Left ventricle myocardium inferior (tissue), 1 donor: Measurements from ENCODE around the gene POPDC2. TPM values are rescaled to one million over a fixed set of nuclear protein-coding genes. Genes with fewer than 3 reads are reported as not detected.
"Not testable (repeated sequence)": the region's sequence is repeated elsewhere in the genome, so short reads cannot be mapped to it uniquely, and the experiment has no call there.

Experiments used
- DNase-seq: peaks from one replicate; pipeline ENCODE4 v3.0.0-alpha.2; 2020
- H3K27ac ChIP-seq: fragments of 200-600 bp; replicated peaks from 2 replicates; pipeline ENCODE4 v1.8.0; 2021
- H3K27me3 ChIP-seq: fragments of 200-600 bp; 2 replicates; pipeline ENCODE4 v1.8.0; 2021; ENCODE audit warnings: low read depth
- H3K36me3 ChIP-seq: fragments of 200-600 bp; 2 replicates; pipeline ENCODE4 v1.8.0; 2021
- H3K4me1 ChIP-seq: fragments of 200-600 bp; 2 replicates; pipeline ENCODE4 v1.8.0; 2021
- H3K4me3 ChIP-seq: fragments of 200-600 bp; 2 replicates; pipeline ENCODE4 v1.8.0; 2021; ENCODE audit warnings: mild to moderate bottlenecking, moderate library complexity
- H3K9me3 ChIP-seq: fragments of 200-600 bp; replicated peaks from 2 replicates; pipeline ENCODE4 v1.8.0; 2021
- CTCF ChIP-seq: fragments of 200-600 bp; IDR thresholded peaks from 2 replicates; pipeline ENCODE4 v1.8.0; 2021; ENCODE audit warnings: antibody characterized with exemption, mild to moderate bottlenecking, borderline replicate concordance
- intact Hi-C: fragments of 100-400 bp; cut with micrococcal nuclease; formaldehyde crosslinking; loops from one replicate; pipeline ENCODE4 v1.11.0; 2022
- total RNA-seq: library from RNA; stranded (reverse); fragmentation: NEBNext Ultra II Directional; extraction: Animal tissue kit (Norgen Biotek cat#: 25700); gene quantifications from one replicate; pipeline ENCODE4 v1.2.1, GENCODE V29; 2021
- donor health status: DM: no; HTN: yes; CAD: no; lungs with severe emphysema.

POPDC2 gene
- total RNA-seq, 1 donor from 2014 or later = 512 TPM

DNA sequence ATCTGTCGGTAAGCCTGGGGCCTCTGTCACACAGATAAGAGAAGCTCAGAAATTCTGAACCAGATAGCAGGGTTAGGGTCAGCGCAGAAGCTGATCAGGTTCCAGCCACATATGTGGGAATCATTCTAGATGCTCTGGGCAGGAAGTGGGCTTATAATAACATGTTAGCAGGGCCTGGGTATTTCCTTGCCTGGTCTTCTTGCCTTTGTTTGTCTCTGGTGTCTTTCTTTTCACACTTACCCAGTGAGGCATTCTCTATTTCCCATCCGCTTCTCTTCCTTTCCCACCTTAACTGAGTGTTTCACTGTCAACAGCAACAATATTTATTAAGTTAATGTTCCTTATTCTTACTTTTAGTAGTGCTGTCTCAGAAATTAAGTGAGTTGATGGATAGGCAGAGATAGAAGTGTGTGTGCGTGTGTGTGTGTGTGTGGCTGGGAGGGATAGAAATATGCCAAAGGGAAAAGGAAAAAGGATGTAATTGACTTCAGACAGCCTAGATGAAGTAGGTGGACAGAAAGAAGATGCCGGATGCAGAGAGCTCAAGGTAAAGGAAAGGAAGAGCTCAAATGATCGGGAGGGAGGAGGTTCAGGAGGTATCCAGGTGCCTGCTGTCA, 60.7 kb downstream of the POPDC2 start:
- H3K27ac ChIP-seq = peak overlapping the region; percentile 87
- no peaks in the 10 kb centered on the region for H3K9me3 ChIP-seq
- DNase-seq = no peak
- no peak overlapping the region for H3K4me3 ChIP-seq
- intact Hi-C loops = no loop called here
- no peaks in the 10 kb centered on the region for H3K36me3 ChIP-seq
- peaks cover 81% of the 10 kb centered on the region for H3K4me1 ChIP-seq
- TF ChIP-seq CTCF = no peak
- no peaks in the 10 kb centered on the region for H3K27me3 ChIP-seq

DNA sequence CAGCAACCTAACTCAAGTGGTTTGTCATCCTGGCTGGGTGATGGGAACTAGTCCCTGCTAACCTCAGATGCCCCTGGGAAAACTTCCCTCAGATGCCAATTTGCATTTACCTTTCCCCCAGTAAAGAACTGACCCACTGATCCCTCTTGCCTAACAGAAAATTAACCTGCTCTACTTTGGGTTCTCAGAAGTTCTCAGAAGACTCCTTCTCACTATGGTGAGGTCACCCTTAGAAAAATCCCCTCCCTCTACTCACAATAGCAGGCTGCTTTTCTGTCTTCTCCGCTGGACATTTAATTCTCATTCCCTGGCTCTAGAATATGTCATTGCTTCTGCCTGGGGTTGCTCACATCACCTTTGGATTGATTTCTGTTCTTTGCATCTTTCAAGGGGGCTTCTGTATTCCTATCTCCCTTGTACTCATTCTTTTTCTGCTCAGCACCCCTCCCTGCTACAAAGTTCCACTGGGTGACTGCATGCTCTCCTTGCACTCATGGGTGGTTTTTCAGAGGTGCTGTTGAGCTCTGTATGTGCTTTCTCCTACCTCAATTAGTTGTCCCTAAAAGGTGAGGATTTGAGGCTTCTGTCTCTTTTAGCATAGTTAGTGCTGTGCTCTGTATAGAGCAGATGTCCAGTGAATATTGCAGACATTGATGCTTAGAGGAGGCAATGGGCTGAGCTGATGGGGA, 61.8 kb downstream of the POPDC2 start:
- DNase-seq = no peak
- peak overlapping the region; percentile 22 for H3K4me3 ChIP-seq
- H3K9me3 ChIP-seq = no peaks in the 10 kb centered on the region
- no peaks in the 10 kb centered on the region for H3K27me3 ChIP-seq
- TF ChIP-seq CTCF = no peak
- no peaks in the 10 kb centered on the region for H3K36me3 ChIP-seq
- peaks cover 81% of the 10 kb centered on the region for H3K4me1 ChIP-seq
- intact Hi-C loops = no loop called here
- H3K27ac ChIP-seq = peak overlapping the region; percentile 87

GRCh38 chr3:119597548-119598288, 62.7 kb downstream of the POPDC2 start, which contains the start of gene PLA1A:
PLA1A (plus strand) TSS chr3:119597885; CDS start chr3:119597914, 29 bp downstream.
- DNase-seq = no peak
- intact Hi-C loops = no loop called here

DNA sequence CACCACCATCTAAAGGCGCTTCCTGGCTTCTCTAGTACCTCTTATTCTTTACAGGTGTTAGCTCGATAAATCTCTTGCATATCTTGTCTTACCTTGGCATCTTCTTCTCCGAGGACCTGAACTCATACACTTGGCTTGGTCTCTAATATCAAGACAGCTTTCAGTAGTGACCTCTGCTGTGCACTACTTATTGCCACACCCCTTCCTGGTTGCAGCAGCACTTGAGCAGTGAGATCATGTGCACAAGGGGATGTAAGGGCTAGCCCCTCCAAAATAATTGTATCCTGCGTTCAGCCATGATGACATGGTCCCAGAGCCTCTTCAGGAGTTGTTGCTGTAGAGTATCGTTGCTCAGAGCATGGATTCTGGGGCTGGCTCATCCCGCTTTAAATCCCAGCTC, 64.0 kb downstream of the POPDC2 start:
- intact Hi-C loops = no loop called here
- Histone ChIP-seq H3K4me1 (peaks cover 63% of the 10 kb centered on the region), H3K27me3 (no peaks in the 10 kb centered on the region), H3K36me3 (no peaks in the 10 kb centered on the region), H3K27ac (peak overlapping the region; percentile 87), H3K9me3 (no peaks in the 10 kb centered on the region), H3K4me3 (peak overlapping the region; percentile 47)
- no peak for DNase-seq
- TF ChIP-seq CTCF = no peak

More at GRCh38 chr3:119597548-119598288, 62.7 kb downstream of the POPDC2 start, which contains the start of gene PLA1A:
- TF ChIP-seq CTCF = no peak
- Histone ChIP-seq H3K9me3 (no peaks in the 10 kb centered on the region), H3K27me3 (no peaks in the 10 kb centered on the region), H3K27ac (peak within 1 kb of the TSS; percentile 87), H3K4me3 (peak within 1 kb of the TSS; percentile 22), H3K36me3 (no peaks in the 10 kb centered on the region), H3K4me1 (peaks cover 77% of the 10 kb centered on the region)

- Histone ChIP-seq H3K36me3 (no peaks in the 10 kb centered on the region), H3K4me1 (peaks cover 57% of the 10 kb centered on the region), H3K27ac (peak overlapping the region; percentile 87), H3K27me3 (no peaks in the 10 kb centered on the region), H3K4me3 (peak overlapping the region; percentile 47), H3K9me3 (no peaks in the 10 kb centered on the region)
- DNase-seq = no peak
- no peak for TF ChIP-seq CTCF
- intact Hi-C loops = no loop called here
These were observed 64.6 kb downstream of the POPDC2 start for GRCh38 chr3:119595639-119596334.

GRCh38 chr3:119594929-119595328, 65.5 kb downstream of the POPDC2 start:
- H3K27ac ChIP-seq = peak overlapping the region; percentile 87
- peaks cover 49% of the 10 kb centered on the region for H3K4me1 ChIP-seq
- H3K4me3 ChIP-seq, DNase-seq, H3K9me3 ChIP-seq, H3K27me3 ChIP-seq, intact Hi-C loops, H3K36me3 ChIP-seq: not testable (repeated sequence)
